ENCODE data around the gene UGT1A10. TPM values are rescaled to one million over a fixed set of nuclear protein-coding genes. Genes with fewer than 3 reads are reported as not detected.
"Not testable (repeated sequence)": the region's sequence is repeated elsewhere in the genome, so short reads cannot be mapped to it uniquely, and the experiment has no call there.

Gene UGT1A10
- total RNA-seq, 2 experiments from 2014 or later, result not detected

DNA sequence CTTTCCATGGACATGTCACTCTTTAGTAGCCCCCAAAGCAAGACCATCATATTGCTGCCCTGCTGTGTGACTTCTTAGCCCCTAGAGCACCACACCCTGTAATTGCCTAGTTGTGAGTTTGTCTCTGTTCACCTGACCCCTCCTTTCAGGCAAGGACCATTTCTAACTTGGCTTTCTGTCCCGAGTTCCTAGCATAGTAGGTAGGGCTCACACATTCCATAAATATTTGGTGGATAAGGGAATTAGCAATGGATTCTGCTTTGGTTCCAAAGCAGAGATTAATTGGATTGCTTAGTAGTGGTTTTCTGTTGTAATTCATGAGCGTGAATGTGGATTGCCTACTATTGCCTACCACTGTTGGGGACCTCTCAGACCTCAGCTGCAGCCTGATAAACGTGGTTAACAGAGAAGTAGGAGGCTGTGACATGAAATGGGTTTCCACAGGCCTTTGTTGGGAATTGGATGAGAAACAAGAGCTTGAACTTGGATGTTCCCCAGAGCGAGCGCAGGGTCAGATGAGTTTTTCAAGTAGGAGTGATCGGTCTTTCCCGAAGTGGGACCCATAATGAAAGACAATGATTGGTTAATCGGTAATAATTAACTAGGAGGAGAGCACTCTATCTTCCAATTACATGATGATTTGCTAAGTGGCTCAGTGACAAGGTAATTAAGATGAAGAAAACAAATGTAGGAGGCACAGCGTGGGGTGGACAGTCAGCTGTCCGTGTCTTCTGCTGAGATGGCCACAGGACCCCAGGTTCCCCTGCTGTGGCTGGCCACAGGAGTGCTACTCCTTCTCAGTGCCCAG is 110.4 kb downstream of the UGT1A10 start:
- ATAC-seq (no peak), DNase-seq (no peak)
- H3K27ac Mint-ChIP-seq, result no peak overlapping the region
- CTCF ChIA-PET, result no interaction called here
- no peak overlapping the region for H3K4me3 Mint-ChIP-seq
- H3K36me3 Mint-ChIP-seq, result no peaks in the 10 kb centered on the region
- peaks cover 15% of the 10 kb centered on the region for H3K27me3 Mint-ChIP-seq
- no peaks in the 10 kb centered on the region for H3K4me1 Mint-ChIP-seq
- peaks cover 7% of the 10 kb centered on the region for H3K9me3 Mint-ChIP-seq (ENCODE audit: low read depth)

DNA sequence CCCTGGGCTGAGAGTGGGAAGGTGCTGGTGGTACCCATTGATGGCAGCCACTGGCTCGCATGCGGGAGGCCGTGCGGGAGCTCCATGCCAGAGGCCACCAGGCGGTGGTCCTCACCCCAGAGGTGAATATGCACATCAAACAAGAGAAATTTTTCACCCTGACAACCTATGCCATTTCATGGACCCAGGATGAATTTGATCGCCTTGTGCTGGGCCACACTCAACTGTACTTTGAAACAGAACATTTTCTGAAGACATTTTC is 111.0 kb downstream of the UGT1A10 start:
- Mint-ChIP-seq H3K9me3 (ENCODE audit: low read depth) (peaks cover 7% of the 10 kb centered on the region), H3K27ac (no peak overlapping the region), H3K36me3 (no peaks in the 10 kb centered on the region), H3K4me1 (no peaks in the 10 kb centered on the region), H3K27me3 (peaks cover 15% of the 10 kb centered on the region), H3K4me3 (no peak overlapping the region)
- no peak for DNase-seq
- CTCF ChIA-PET, result no interaction called here
- no peak for ATAC-seq

DNA sequence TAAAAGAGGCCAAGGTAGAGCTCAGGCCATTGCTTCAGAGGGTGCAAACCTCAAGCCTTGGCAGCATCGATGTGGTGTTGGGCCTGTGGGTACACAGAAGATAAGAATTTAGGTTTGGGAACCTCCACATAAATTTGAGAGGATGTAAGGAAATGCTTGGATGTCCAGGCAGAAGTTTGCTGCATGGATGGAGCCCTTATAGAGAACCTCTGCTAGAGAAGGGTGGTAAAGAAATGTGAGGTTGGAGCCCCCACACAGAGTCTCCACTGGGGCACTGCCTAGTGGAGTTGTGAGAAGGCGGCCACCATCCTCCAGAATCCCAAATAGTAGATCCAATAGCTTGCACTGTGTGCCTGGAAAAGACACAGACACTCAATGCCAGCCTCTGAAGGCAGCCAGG is 114.4 kb downstream of the UGT1A10 start:
- ATAC-seq; H3K4me3 Mint-ChIP-seq; H3K4me1 Mint-ChIP-seq; DNase-seq; CTCF ChIA-PET; H3K27ac Mint-ChIP-seq; H3K36me3 Mint-ChIP-seq; H3K9me3 Mint-ChIP-seq (ENCODE audit: low read depth): not testable (repeated sequence)
- peaks cover 13% of the 10 kb centered on the region for H3K27me3 Mint-ChIP-seq

DNA sequence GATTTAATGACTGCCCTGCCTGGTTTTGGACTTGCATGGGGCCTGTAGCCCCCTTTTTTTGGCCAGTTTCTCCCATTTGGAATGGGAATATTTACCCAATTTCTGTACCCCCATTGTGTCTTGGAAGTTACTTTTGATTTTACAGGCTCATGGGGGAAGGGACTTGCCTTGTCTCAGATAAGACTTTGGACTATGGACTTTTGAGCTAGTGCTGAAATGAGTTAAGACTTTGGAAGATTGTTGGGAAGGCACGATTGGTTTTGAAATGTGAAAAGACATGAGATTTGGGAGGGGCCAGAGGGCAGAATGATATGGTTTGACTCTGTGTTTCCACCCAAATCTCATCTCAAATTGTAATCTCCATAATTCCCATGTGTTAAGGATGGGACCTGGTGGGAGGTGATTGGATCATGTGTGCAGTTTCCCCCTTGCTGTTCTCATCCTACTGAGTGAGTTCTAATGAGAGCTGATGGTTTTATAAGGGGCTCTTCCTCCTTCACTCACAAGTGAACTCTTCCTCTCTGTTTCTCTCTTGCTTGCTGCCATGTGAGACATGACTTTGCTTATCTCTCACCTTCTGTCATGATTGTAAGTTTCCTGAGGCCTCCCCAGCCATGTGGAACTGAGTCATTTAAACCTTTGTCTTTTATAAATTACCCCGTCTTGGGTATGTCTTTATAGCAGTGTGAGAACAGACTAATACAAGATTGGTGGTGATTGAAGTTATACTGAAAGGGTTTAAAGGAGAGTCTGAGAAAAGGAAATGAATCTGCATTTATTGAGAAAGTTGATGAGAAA is 115.2 kb downstream of the UGT1A10 start:
- H3K4me3 Mint-ChIP-seq; H3K27ac Mint-ChIP-seq; H3K36me3 Mint-ChIP-seq; H3K9me3 Mint-ChIP-seq (ENCODE audit: low read depth); ATAC-seq; CTCF ChIA-PET; DNase-seq; H3K4me1 Mint-ChIP-seq: not testable (repeated sequence)
- peaks cover 13% of the 10 kb centered on the region for H3K27me3 Mint-ChIP-seq

DNA sequence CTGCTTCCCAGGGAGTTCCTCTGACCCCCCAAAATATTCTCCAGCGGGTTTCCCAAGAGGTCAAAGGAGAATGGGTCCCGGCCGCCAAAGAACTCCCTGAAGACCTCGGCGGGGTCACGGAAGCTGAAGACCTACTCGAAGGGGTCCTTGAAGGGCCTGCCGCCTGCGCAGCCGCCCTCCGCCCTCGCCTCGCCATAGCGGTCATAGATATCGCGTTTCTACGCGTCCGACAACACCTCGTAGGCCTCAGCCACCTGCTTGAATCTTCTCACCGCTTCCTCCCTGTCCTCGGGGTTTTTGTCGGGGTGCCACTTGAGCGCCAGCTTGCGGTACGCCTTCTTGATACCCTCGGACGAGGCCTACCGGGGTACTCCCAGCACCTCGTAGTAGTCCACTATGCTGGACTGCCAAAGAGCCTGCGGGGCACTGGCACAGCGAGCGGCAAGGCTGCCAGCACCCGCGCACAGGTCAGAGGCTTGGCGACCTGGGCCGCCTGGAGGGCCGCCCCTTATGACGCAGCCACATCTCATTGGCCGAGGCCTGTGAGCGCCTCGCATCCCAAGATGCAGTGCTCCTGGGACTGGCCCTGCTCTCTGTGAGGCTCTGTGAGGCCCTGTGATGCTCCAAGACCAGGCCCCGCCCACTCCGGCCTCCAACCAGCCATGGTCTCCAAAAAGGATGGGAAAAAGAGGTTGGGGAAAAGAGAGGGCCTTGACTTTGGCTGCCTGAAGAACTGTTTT is 118.8 kb downstream of the UGT1A10 start:
- H3K4me3 Mint-ChIP-seq, result no peak overlapping the region
- no peak overlapping the region for H3K27ac Mint-ChIP-seq
- no peaks in the 10 kb centered on the region for H3K36me3 Mint-ChIP-seq

DNA sequence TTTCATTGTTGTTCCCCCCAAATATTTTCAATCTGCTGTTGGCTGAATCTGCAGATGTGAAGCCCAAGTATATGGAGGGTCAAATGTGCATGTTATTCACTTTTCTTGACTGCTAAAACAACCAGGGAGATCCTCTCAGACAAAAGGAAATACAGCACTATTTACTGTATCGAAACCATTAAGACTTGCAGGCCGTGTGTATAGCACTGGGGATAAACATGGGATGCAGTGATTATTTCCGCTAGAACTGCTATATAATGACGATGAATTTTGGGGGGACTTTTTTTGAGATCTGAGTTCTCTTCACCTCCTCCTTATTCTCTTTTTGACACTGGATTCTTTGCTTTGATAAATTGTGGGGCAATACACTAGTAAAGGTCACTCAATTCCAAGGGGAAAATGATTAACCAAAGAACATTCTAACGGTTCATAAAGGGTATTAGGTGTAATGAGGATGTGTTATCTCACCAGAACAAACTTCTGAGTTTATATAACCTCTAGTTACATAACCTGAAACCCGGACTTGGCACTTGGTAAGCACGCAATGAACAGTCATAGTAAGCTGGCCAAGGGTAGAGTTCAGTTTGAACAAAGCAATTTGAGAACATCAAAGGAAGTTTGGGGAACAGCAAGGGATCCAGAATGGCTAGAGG is 120.3 kb downstream of the UGT1A10 start:
- Mint-ChIP-seq H3K27ac (no peak overlapping the region), H3K27me3 (peaks cover 9% of the 10 kb centered on the region), H3K4me1 (no peaks in the 10 kb centered on the region), H3K36me3 (no peaks in the 10 kb centered on the region), H3K9me3 (ENCODE audit: low read depth) (peaks cover 1% of the 10 kb centered on the region), H3K4me3 (no peak overlapping the region)
- DNase-seq (no peak), ATAC-seq (no peak)
- CTCF ChIA-PET, result no interaction called here

More for the DNA sequence above, 118.8 kb downstream of the UGT1A10 start:
- ATAC-seq (no peak), DNase-seq (no peak)
- peaks cover 5% of the 10 kb centered on the region for H3K27me3 Mint-ChIP-seq
- H3K4me1 Mint-ChIP-seq, result no peaks in the 10 kb centered on the region
- peaks cover 5% of the 10 kb centered on the region for H3K9me3 Mint-ChIP-seq (ENCODE audit: low read depth)
- CTCF ChIA-PET, result no interaction called here

DNA sequence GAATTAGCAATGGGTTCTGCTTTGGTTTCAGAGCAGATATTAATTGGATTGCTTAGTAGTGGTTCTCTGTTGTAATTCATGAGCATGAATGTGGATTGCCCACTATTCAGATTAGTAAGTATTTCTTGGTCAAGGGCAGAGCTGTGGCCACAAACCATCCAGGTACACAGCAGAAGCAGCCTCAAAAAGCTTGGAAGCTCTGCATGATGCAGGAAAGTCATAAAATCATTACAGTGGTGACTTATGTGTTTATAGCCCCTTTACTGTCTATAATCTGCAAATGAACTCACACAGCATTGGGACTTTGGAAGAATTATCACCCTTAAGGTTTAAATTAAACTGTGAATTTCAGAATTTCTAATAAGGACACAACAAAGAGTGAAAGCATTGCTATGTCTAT is 121.9 kb downstream of the UGT1A10 start:
- no peak for ATAC-seq
- CTCF ChIA-PET, result no interaction called here
- H3K27ac Mint-ChIP-seq, result no peak overlapping the region
- no peaks in the 10 kb centered on the region for H3K4me1 Mint-ChIP-seq
- H3K27me3 Mint-ChIP-seq, result peaks cover 9% of the 10 kb centered on the region
- DNase-seq, result no peak
- H3K36me3 Mint-ChIP-seq, result no peaks in the 10 kb centered on the region
- H3K9me3 Mint-ChIP-seq (ENCODE audit: low read depth), result no peaks in the 10 kb centered on the region
- H3K4me3 Mint-ChIP-seq, result no peak overlapping the region

DNA sequence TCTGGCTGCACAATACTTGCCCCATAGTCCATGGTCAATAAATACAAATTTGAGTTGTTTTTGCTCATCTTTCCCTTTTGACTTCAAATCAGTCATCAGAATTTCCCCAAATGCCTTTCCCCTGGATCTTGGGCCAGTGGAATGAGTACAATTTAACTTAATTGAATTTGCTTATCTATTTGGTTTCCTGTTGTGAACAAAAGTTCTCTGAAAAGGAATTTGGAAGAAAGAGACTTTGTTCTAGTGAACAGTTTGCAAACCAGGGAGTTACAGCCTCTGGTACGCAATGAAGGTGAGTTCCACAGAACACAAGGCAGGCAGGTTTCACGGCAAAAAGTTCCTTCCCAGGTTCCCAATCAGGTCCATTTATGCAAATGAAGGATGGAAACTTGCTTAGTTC is 122.6 kb downstream of the UGT1A10 start:
- Mint-ChIP-seq H3K4me3 (no peak overlapping the region), H3K27me3 (peaks cover 16% of the 10 kb centered on the region), H3K4me1 (no peaks in the 10 kb centered on the region), H3K9me3 (ENCODE audit: low read depth) (no peaks in the 10 kb centered on the region), H3K36me3 (no peaks in the 10 kb centered on the region), H3K27ac (no peak overlapping the region)
- DNase-seq (no peak), ATAC-seq (no peak)
- CTCF ChIA-PET, result no interaction called here

DNA sequence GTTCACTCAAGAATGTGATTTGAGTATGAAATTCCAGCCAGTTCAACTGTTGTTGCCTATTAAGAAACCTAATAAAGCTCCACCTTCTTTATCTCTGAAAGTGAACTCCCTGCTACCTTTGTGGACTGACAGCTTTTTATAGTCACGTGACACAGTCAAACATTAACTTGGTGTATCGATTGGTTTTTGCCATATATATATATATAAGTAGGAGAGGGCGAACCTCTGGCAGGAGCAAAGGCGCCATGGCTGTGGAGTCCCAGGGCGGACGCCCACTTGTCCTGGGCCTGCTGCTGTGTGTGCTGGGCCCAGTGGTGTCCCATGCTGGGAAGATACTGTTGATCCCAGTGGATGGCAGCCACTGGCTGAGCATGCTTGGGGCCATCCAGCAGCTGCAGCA is 123.8 kb downstream of the UGT1A10 start, which contains the start of gene UGT1A1:
TSS of gene UGT1A1 (plus strand) at position 228 of the 400 bp plus-strand sequence. CDS start at position 246, 18 bp downstream.
- no peak for DNase-seq
- no peaks in the 10 kb centered on the region for H3K36me3 Mint-ChIP-seq
- H3K27me3 Mint-ChIP-seq, result peaks cover 25% of the 10 kb centered on the region
- no peak within 1 kb of the TSS for H3K4me3 Mint-ChIP-seq
- H3K9me3 Mint-ChIP-seq (ENCODE audit: low read depth), result no peaks in the 10 kb centered on the region
- H3K4me1 Mint-ChIP-seq, result no peaks in the 10 kb centered on the region
- no peak for ATAC-seq
- CTCF ChIA-PET, result no interaction called here
- no peak within 1 kb of the TSS for H3K27ac Mint-ChIP-seq

DNA sequence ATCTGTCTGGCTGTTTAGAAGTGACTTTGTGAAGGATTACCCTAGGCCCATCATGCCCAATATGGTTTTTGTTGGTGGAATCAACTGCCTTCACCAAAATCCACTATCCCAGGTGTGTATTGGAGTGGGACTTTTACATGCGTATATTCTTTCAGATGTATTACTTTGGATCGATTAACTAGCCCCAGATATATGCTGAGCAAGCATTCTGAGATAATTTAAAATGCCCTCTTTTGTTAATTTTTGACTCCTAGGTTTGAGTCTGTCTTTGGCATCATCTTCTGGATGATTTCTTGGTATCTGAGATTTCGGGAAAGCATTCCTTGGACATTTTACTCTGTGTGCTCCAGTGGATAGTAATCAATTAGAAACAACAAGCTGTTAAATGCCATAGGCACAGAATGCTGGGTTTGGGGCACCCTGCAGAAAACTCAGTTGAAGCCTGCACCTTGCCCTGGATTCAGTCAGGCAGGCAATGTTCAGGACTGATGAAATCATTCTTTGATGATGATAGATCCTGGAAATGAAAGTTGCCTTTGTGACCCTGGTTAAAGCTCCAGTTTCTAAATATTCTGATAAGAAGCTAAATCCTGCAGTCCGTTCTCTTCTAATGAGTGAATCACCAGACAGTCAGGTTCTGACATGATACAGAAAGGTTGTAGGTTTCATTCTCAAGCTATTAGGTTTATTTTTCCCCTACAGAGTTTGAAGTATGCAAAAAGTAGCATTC is 125.0 kb downstream of the UGT1A10 start:
- CTCF ChIA-PET, result no interaction called here
- no peak overlapping the region for H3K27ac Mint-ChIP-seq
- no peaks in the 10 kb centered on the region for H3K36me3 Mint-ChIP-seq
- H3K4me3 Mint-ChIP-seq, result no peak overlapping the region
- H3K4me1 Mint-ChIP-seq, result no peaks in the 10 kb centered on the region
- DNase-seq (no peak), ATAC-seq (no peak)
- H3K9me3 Mint-ChIP-seq (ENCODE audit: low read depth), result no peaks in the 10 kb centered on the region
- H3K27me3 Mint-ChIP-seq, result peaks cover 25% of the 10 kb centered on the region

DNA sequence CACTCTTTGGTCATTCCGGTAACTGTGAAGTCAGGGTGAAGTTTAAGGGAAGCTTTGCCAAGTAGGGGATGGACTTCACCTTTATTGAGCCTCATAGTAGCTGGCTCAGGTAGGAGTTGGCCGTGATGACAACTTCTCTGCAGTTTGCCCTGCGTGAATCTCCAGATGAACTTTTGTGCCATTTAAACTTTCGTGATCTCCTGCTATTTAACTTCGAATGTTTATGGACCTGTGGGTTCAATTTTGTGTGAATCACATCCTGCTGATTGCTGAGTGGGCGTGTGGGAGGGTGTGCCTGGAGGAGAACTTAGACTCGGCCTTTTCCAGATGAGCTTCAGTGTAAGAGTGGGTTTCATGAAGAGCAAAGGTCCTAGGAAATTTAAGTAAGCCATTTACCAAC is 128.0 kb downstream of the UGT1A10 start:
- Mint-ChIP-seq H3K4me3 (no peak overlapping the region), H3K27ac (no peak overlapping the region), H3K27me3 (peaks cover 22% of the 10 kb centered on the region), H3K36me3 (no peaks in the 10 kb centered on the region), H3K4me1 (no peaks in the 10 kb centered on the region), H3K9me3 (ENCODE audit: low read depth) (no peaks in the 10 kb centered on the region)
- no peak for DNase-seq
- CTCF ChIA-PET, result no interaction called here
- ATAC-seq, result no peak

DNA sequence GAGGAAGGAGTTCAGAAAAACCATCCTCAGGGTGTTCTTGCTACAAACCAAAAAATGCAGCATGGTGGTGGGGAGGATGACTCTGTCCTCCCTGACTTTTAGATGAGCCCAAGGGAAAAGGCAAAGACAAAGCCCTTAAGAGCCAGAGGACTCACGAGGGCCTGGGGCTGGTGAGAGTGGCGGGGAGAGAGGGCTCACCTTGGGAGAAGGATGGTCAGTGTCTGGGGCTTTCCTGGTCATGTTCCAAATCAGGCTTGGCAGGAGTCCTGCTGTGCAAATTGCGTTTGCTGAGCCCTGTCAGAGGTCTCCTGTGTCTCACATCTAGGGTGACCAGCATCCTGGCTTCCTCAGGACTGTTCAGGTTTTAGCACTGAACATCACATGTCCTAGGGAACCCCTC is 128.5 kb downstream of the UGT1A10 start:
- peaks cover 22% of the 10 kb centered on the region for H3K27me3 Mint-ChIP-seq
- DNase-seq (no peak), ATAC-seq (no peak)
- no peaks in the 10 kb centered on the region for H3K4me1 Mint-ChIP-seq
- no peaks in the 10 kb centered on the region for H3K9me3 Mint-ChIP-seq (ENCODE audit: low read depth)
- no peak overlapping the region for H3K4me3 Mint-ChIP-seq
- no peaks in the 10 kb centered on the region for H3K36me3 Mint-ChIP-seq
- CTCF ChIA-PET, result no interaction called here
- no peak overlapping the region for H3K27ac Mint-ChIP-seq

DNA sequence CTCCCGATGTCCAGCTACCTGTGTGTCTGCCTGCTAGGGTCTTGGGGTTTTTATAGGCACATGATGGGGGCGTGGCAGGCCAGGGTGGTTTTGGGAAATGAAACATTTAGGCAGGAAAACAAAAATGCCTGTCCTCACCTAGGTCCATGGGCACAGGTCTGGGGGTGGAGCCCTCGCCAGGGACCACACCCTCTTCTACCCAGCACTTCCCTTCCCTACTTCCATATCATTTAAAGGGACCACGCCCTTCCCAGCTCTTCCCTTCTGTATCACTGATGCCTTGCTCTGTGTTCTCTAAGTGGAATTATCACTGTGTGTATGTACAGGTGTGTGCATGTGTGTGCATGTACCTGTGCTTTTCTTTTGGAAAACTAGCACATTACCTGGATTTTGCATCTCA is 130.2 kb downstream of the UGT1A10 start:
- no peaks in the 10 kb centered on the region for H3K4me1 Mint-ChIP-seq
- CTCF ChIA-PET, result no interaction called here
- H3K4me3 Mint-ChIP-seq, result no peak overlapping the region
- no peak for DNase-seq
- no peak overlapping the region for H3K27ac Mint-ChIP-seq
- no peaks in the 10 kb centered on the region for H3K9me3 Mint-ChIP-seq (ENCODE audit: low read depth)
- no peak for ATAC-seq
- peaks cover 23% of the 10 kb centered on the region for H3K27me3 Mint-ChIP-seq
- H3K36me3 Mint-ChIP-seq, result no peaks in the 10 kb centered on the region

All from activated CD8-positive, alpha-beta memory T cell treated with anti-CD3 and anti-CD28 coated beads, Interleukin-2, amount 10 ng/mL, durations not matched to agents 7 days and 5 days (primary cell).